C4-2B (cell line): ENCODE data around the gene NPM1.

ENCODE experiments used
- CTCF ChIP-seq: fragments of 450-650 bp; conservative IDR thresholded peaks from 2 replicates; pipeline ENCODE4 v1.5.1; 2017; ENCODE audit warnings: mild to moderate bottlenecking
- ZFX ChIP-seq: fragments of 450-650 bp; IDR thresholded peaks from 2 replicates; pipeline ENCODE4 v1.6.1; 2017

DNA sequence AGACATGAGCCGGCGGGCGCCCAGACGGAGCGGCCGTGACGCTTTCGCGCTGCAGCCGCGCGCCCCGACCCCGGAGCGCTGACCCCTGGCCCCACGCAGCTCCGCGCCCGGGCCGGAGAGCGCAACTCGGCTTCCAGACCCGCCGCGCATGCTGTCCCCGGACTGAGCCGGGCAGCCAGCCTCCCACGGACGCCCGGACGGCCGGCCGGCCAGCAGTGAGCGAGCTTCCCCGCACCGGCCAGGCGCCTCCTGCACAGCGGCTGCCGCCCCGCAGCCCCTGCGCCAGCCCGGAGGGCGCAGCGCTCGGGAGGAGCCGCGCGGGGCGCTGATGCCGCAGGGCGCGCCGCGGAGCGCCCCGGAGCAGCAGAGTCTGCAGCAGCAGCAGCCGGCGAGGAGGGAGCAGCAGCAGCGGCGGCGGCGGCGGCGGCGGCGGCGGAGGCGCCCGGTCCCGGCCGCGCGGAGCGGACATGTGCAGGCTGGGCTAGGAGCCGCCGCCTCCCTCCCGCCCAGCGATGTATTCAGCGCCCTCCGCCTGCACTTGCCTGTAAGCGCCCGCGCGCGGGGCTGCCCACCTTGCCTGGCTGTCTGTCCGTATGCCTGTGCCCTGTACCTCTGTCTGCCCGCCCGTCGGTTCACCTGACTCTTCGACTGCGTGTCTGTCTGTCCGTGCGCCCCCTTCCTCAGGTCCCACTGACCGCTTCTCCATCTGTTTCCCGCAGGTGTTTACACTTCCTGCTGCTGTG is 32.2 kb downstream of the NPM1 start:
- TF ChIP-seq CTCF (no peak), ZFX (no peak)
